PFSK-1 (cell line): ENCODE measurements around the gene ABCD3.

Experiments
- FOXP2 ChIP-seq: optimal IDR thresholded peaks from 2 replicates; pipeline ENCODE3; 2011; ENCODE audit warnings: borderline replicate concordance, control low read depth, inconsistent platforms; ENCODE audit not compliant: insufficient read depth; ENCODE audit errors: extremely low read length, extremely low read depth
- POLR2AphosphoS5 ChIP-seq: IDR thresholded peaks from 2 replicates; pipeline ENCODE4 v1.6.1; 2012; ENCODE audit warnings: low read depth, mild to moderate bottlenecking, control low read depth, low read length, moderate library complexity
- REST ChIP-seq, 2 experiments: IDR thresholded peaks; 2 replicates each; pipeline versions ENCODE4 v1.6.1 to v1.8.0; 2011 to 2012; ENCODE audit warnings: low read depth in 2 of 2, low read length in 2 of 2, control low read depth in 1 of 2, inconsistent platforms in 1 of 2, mild to moderate bottlenecking in 1 of 2, moderate library complexity in 1 of 2; ENCODE audit not compliant: insufficient read depth in 1 of 2
- SIN3A ChIP-seq: IDR thresholded peaks from 2 replicates; pipeline ENCODE4 v1.6.1; 2012; ENCODE audit warnings: mild to moderate bottlenecking, low read length, moderate library complexity, borderline replicate concordance; ENCODE audit not compliant: insufficient read depth
- TAF1 ChIP-seq: IDR thresholded peaks from 2 replicates; pipeline ENCODE4 v1.6.1; 2012; ENCODE audit warnings: low read length, control low read depth, borderline replicate concordance; ENCODE audit not compliant: insufficient read depth

The ABCD3 gene

DNA sequence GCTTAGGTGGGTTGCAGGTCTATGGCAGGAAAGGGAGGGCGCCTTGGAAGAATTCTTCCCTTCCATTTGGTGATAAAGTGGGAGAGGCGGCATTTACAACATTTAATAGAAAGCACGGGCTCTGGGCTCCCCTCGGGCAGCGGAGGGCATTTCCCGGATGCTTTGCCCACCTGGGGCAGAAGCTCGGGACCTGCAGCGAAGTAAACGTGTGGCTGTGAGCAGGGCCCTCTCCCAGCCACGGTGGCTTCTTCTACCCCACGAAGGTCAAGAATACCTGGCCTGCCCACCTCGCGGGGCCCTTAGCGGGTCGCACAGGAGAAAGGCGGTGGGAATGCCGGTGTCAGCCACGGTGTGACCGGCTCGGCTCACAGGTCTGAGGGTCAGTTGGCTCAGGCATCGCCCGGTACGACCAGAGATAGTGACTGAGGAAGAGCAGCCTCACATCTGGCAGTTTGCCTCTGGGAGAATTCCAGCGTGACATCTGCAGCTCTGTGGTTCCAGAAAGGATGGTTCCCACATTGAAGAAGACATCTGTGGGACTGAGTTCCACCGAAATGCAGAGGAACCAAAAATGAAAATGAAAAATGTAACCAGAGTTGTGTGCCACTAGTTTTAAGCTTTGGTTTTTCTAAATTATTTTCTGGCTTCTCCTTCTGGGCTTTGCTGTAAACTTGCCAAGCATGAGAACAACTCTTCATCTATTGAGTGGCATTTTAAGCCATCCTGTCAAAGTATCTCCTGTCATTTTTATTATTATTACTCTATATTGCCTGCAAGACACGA is 124.1 kb downstream of the ABCD3 start:
- TF ChIP-seq SIN3A (no peak), FOXP2 (no peak), REST (IDR thresholded peaks at IDR 0.05; ENCODE audit: insufficient read depth in 1 of 2, low read depth in 2 of 2, low read length in 2 of 2) (no peak), POLR2AphosphoS5 (no peak), TAF1 (no peak)

DNA sequence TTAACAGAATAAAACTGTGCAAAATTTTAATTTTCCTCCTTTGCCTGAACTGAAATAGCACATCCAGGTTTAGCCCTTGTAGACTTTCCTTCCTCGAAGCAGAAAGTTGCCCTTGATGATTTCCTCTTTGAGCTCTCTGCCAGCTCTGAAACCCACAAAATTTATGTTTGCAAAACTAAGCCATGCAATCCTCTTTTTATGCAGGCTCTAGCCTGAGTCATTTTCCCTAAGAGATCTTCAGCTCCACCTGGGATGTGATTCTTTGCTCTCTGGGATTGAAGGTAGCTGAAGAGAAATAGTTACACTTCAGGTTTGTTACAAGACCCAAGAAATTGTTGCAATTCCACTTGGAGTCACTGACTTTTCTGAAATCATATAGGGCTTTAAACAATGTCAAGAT is 124.8 kb downstream of the ABCD3 start:
- no peak for TF ChIP-seq SIN3A
- no peak for TF ChIP-seq REST (IDR thresholded peaks at IDR 0.05; ENCODE audit: insufficient read depth in 1 of 2, low read depth in 2 of 2, low read length in 2 of 2)
- TF ChIP-seq POLR2AphosphoS5, result no peak
- no peak for TF ChIP-seq FOXP2
- no peak for TF ChIP-seq TAF1

DNA sequence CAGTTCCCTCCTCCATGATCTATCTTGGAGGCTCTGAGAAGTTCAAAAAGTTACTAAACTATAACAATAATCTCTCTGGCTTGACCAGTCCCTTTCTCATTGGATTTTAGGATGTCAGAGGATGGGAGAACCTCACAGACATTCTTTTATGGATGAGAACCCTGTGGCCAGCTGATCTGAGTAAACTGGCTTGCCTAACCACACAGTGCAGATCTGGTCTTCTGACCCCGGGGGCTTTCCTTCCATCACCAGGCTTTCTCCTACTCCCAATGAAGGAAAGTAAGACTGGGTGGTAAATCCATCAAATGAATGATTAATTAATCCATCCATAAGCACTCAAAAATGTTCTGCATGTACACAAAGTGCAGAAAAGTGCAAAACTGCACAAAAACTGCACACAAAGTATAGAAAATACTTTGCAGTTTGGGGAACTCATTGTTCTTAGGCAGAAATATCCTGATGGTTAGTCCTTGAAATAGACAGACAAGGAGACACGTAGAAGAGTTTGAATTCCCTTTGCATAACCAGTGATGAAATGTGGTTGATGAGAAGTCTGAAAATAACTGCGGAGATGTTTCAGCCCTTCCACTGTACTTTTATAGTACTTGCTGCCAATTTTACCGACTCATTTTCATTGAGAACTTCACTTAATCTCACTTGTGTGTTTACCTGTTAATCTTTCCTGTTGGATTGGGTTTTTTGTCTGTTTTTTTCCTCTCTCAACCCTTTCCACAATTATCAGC is 125.9 kb downstream of the ABCD3 start:
- no peak for TF ChIP-seq FOXP2
- TF ChIP-seq TAF1, result no peak
- no peak for TF ChIP-seq POLR2AphosphoS5
- no peak for TF ChIP-seq REST (IDR thresholded peaks at IDR 0.05; ENCODE audit: insufficient read depth in 1 of 2, low read depth in 2 of 2, low read length in 2 of 2)
- no peak for TF ChIP-seq SIN3A

DNA sequence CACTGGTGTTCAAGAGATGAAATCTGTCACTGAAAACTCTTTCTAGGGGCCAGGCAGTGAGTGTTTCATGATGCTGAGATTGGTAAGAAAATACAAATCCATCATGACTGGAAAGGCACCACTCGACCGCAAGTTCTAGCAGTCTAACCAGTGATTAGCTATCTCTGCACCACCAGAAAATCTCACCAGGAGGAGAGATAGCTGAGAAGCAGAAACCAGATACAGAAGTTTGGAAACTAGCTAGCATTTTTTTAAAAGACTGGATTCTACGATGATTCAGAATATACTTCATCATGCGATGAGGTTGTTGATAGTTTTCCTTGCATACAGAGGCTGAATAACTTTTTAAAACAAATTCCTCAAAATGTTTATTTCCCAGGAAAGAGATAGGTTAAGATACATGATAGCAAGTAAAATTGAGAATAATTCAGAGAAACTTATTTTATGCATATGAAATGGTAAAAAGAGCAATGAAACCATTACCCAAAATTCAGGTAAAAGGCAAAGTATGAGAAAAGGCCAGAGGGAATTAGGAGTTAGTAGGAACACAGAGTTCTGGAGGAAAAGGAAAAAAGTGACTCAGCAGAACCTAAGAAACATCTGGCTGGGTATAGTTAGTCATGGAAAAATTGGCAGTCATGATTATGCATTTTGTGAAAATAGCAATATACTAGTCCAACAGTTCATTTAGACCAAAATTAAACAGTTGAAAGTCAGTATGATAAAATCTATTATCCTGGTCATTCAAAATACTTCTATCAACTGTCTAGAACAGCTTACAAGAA is 126.7 kb downstream of the ABCD3 start:
- TF ChIP-seq SIN3A (no peak), REST (IDR thresholded peaks at IDR 0.05; ENCODE audit: insufficient read depth in 1 of 2, low read depth in 2 of 2, low read length in 2 of 2) (no peak), POLR2AphosphoS5 (no peak), FOXP2 (no peak), TAF1 (no peak)
